K562 (cell line): Measurements from ENCODE around the gene ZNF12. TPM values are rescaled to one million over a fixed set of nuclear protein-coding genes. Genes with fewer than 3 reads are reported as not detected.

Experiments
- EHMT2 ChIP-seq: fragments of 450-650 bp; IDR thresholded peaks from 2 replicates; pipeline ENCODE4 v1.6.1; 2018; ENCODE audit warnings: antibody characterized with exemption
- FOXA3 ChIP-seq, 2 experiments: fragments of 450-650 bp in 1 of 2; sonication (generic) in 1 of 2; formaldehyde crosslinking; IDR thresholded peaks in 1 of 2; conservative IDR thresholded peaks in 1 of 2; 2 replicates each; pipeline versions ENCODE4 v1.4.0 to v1.8.0; 2020 to 2022; ENCODE audit warnings: mild to moderate bottlenecking in 2 of 2, missing genetic modification reagents in 1 of 2
- FUS ChIP-seq: fragments of 200-400 bp; formaldehyde crosslinking; optimal IDR thresholded peaks from 2 replicates; pipeline ENCODE3; 2017; ENCODE audit warnings: low read depth, low read length
- HNRNPH1 ChIP-seq: fragments of 200-400 bp; formaldehyde crosslinking; optimal IDR thresholded peaks from 2 replicates; pipeline ENCODE3; 2017; ENCODE audit warnings: low read depth, mild to moderate bottlenecking, low read length, moderate library complexity
- MBD2 ChIP-seq: sonication (generic); IDR thresholded peaks from 2 replicates; pipeline ENCODE4 v1.6.1; 2016; ENCODE audit warnings: low read depth, borderline replicate concordance
- MCM5 ChIP-seq: fragments of 450-650 bp; IDR thresholded peaks from 2 replicates; pipeline ENCODE4 v1.6.1; 2016; ENCODE audit warnings: low read depth
- NR2C2 ChIP-seq, 2 experiments: fragments of 200-800 bp in 1 of 2; sonication (Bioruptor generic) in 1 of 2; sonication (generic) in 1 of 2; formaldehyde crosslinking in 1 of 2; IDR thresholded peaks; 2 replicates each; pipeline versions ENCODE4 v1.6.1 to v1.8.0; 2016 to 2022; ENCODE audit warnings: mild to moderate bottlenecking in 1 of 2, missing compliant biosample characterization in 1 of 2, missing genetic modification characterization in 1 of 2, missing genetic modification reagents in 1 of 2
- PCBP1 ChIP-seq: fragments of 200-400 bp; formaldehyde crosslinking; IDR thresholded peaks from 2 replicates; pipeline ENCODE4 v1.6.1; 2018; ENCODE audit warnings: mild to moderate bottlenecking, low read depth, low read length; ENCODE audit not compliant: poor library complexity, severe bottlenecking
- PHF20 ChIP-seq: fragments of 450-650 bp; IDR thresholded peaks from 2 replicates; pipeline ENCODE4 v1.6.1; 2018; ENCODE audit not compliant: partially characterized antibody
- POLR2H ChIP-seq: IDR thresholded peaks from 2 replicates; pipeline ENCODE4 v1.6.1; 2016; ENCODE audit warnings: missing genetic modification characterization, low read depth, mild to moderate bottlenecking, control low read depth, missing compliant biosample characterization, moderate library complexity
- SMAD3 ChIP-seq: fragments of 450-650 bp; formaldehyde crosslinking; conservative IDR thresholded peaks from 2 replicates; pipeline ENCODE4 v1.4.0; 2020; ENCODE audit warnings: mild to moderate bottlenecking
- TRIM24 ChIP-seq, 2 experiments: fragments of 450-650 bp; IDR thresholded peaks; 2 replicates each; pipeline ENCODE4 v1.6.1; 2016
- U2AF2 ChIP-seq: fragments of 200-400 bp; formaldehyde crosslinking; optimal IDR thresholded peaks from 2 replicates; pipeline ENCODE3; 2017; ENCODE audit warnings: low read depth, mild to moderate bottlenecking, low read length
- ZBTB1 ChIP-seq: sonication (generic); formaldehyde crosslinking; IDR thresholded peaks from 2 replicates; pipeline ENCODE4 v1.8.1; 2023; ENCODE audit warnings: missing genetic modification reagents, low read depth, mild to moderate bottlenecking, borderline replicate concordance
- ZNF121 ChIP-seq: sonication (generic); formaldehyde crosslinking; conservative IDR thresholded peaks from 2 replicates; pipeline ENCODE4 v1.8.0; 2022; ENCODE audit warnings: missing genetic modification reagents
- ZNF184 ChIP-seq: sonication (generic); formaldehyde crosslinking; IDR thresholded peaks from 2 replicates; pipeline ENCODE4 v1.5.0; 2020; ENCODE audit warnings: missing genetic modification reagents
- ZNF197 ChIP-seq: fragments of 200-800 bp; sonication (Bioruptor generic); IDR thresholded peaks from 2 replicates; pipeline ENCODE4 v1.6.1; 2016; ENCODE audit warnings: low read depth, missing genetic modification characterization, missing compliant biosample characterization
- ZNF561 ChIP-seq: fragments of 450-650 bp; formaldehyde crosslinking; conservative IDR thresholded peaks from 2 replicates; pipeline ENCODE4 v1.4.0; 2020; ENCODE audit warnings: mild to moderate bottlenecking, moderate library complexity
- ZNF699 ChIP-seq: fragments of 250-450 bp; sonication (Bioruptor Pico); IDR thresholded peaks from 2 replicates; pipeline ENCODE4 v1.8.0; 2021; ENCODE audit warnings: mild to moderate bottlenecking, moderate library complexity; ENCODE audit not compliant: insufficient replicate concordance
- ZNF79 ChIP-seq: fragments of 250-450 bp; sonication (Bioruptor Pico); IDR thresholded peaks from 2 replicates; pipeline ENCODE4 v1.4.0; 2020; ENCODE audit warnings: low read depth, mild to moderate bottlenecking, moderate library complexity
- polyA plus RNA-seq, 8 experiments: library from polyadenylated mRNA; depleted of rRNA in 4 of 8; stranded (reverse) in 5 of 8; unstranded in 3 of 8; fragments of >200 nt; fragmentation: Nextera tagmentation in 2 of 8; fragmentation: Illumina TruSeq in 1 of 8; extraction: Ambion mirVana in 2 of 8; extraction: Trizol in 1 of 8; gene quantifications; 2 replicates each; pipeline versions ENCODE4 v1.2.1 to v1.2.3, GENCODE V29; 2011 to 2014; ENCODE audit warnings: inconsistent platforms in 1 of 8, missing spikeins in 1 of 8
- total RNA-seq, 7 experiments: library from RNA; depleted of rRNA in 6 of 7; stranded (reverse); fragments of >200 nt in 6 of 7; fragmentation: Illumina TruSeq in 2 of 7; extraction: Trizol in 2 of 7; gene quantifications; 2 replicates each; pipeline versions ENCODE4 v1.2.1 to v1.2.3, GENCODE V29; 2011 to 2021; ENCODE audit warnings: low replicate concordance in 1 of 7
- TF ChIP-seq, protein P1 (sequence below), 3 experiments: fragments of 200-800 bp in 1 of 3; fragments of 250-450 bp in 1 of 3; fragments of 450-650 bp in 1 of 3; sonication (Bioruptor Pico) in 1 of 3; sonication (Bioruptor generic) in 1 of 3; formaldehyde crosslinking in 1 of 3; IDR thresholded peaks; 2 replicates each; pipeline versions ENCODE4 v1.6.1 to v1.8.0; 2016 to 2022; ENCODE audit warnings: mild to moderate bottlenecking in 2 of 3, missing genetic modification characterization in 2 of 3, missing compliant biosample characterization in 1 of 3, moderate library complexity in 1 of 3
- TF ChIP-seq, protein P2 (sequence below): fragments of 450-650 bp; IDR thresholded peaks from 2 replicates; pipeline ENCODE4 v1.6.1; 2016; ENCODE audit warnings: low read depth, mild to moderate bottlenecking, moderate library complexity
- TF ChIP-seq, protein P3 (sequence below): fragments of 200-800 bp; sonication (Bioruptor generic); IDR thresholded peaks from 2 replicates; pipeline ENCODE4 v1.6.1; 2017; ENCODE audit warnings: missing genetic modification characterization, missing compliant biosample characterization

Gene ZNF12
- total and polyA plus RNA-seq, 9 of the 15 experiments (the other 6 are each of a cell fraction or from before 2014, with no cell fraction given), result 5.8 to 32.3 (median 18.9) TPM

DNA sequence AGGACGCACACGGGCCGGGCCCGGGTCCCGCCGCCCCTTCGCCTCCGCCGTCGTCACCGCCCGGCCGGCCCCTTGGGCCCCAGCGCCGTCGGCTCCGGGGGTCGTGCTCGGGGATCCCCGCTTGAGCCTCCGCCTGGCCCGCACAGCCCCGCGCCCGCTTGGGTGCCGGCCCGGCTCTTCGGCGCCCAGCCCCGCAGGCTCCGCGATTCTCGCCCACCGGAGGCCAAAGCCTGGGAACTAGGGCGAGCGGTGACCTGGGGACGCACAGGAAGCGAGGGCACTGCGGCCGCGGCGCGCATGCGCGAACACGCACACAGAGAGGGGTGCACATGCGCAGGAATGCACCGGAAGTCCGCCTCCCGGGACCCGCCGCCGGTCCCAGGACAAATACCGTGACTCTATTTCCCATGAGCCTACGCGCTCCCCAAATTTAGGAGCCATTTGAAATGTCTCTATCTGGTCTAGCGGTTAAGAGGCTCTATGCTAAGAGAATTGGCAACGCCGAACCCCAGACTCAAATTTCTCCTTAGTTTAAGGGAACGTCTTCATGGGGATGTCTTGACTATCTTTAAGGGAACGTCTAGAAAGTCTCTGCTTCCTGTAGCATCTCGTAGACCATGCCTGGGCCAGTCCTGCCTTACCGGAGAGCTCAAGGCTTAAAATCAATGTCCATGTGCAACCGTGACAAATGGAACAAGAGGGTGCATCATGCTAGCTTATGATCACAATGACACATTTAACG is at the start of gene ZNF12 (continued):
- TF ChIP-seq, protein P1, sequence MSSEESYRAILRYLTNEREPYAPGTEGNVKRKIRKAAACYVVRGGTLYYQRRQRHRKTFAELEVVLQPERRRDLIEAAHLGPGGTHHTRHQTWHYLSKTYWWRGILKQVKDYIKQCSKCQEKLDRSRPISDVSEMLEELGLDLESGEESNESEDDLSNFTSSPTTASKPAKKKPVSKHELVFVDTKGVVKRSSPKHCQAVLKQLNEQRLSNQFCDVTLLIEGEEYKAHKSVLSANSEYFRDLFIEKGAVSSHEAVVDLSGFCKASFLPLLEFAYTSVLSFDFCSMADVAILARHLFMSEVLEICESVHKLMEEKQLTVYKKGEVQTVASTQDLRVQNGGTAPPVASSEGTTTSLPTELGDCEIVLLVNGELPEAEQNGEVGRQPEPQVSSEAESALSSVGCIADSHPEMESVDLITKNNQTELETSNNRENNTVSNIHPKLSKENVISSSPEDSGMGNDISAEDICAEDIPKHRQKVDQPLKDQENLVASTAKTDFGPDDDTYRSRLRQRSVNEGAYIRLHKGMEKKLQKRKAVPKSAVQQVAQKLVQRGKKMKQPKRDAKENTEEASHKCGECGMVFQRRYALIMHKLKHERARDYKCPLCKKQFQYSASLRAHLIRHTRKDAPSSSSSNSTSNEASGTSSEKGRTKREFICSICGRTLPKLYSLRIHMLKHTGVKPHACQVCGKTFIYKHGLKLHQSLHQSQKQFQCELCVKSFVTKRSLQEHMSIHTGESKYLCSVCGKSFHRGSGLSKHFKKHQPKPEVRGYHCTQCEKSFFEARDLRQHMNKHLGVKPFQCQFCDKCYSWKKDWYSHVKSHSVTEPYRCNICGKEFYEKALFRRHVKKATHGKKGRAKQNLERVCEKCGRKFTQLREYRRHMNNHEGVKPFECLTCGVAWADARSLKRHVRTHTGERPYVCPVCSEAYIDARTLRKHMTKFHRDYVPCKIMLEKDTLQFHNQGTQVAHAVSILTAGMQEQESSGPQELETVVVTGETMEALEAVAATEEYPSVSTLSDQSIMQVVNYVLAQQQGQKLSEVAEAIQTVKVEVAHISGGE (CRISPR knock-in tag; IDR thresholded peaks at IDR 0.05), result peak; percentile 74 to 95 (median 83); a peak in 5 of 6 replicates
- TF ChIP-seq HNRNPH1 (no peak), ZNF197 (CRISPR knock-in tag) (no peak), MCM5 (no peak), SMAD3 (no peak), ZNF79 (no peak), ZNF184 (no peak), MBD2 (no peak), ZBTB1 (no peak), POLR2H (tag) (no peak), TRIM24 (IDR thresholded peaks at IDR 0.05) (no peak), U2AF2 (no peak), FUS (no peak), PHF20 (peak; percentile 68), PCBP1 (no peak), FOXA3 (CRISPR knock-in tag; conservative IDR thresholded peaks at IDR 0.05 in 1 of 2, IDR thresholded peaks at IDR 0.05 in 1 of 2) (no peak), NR2C2 (CRISPR knock-in tag; IDR thresholded peaks at IDR 0.05) (no peak; the same call in 1 of the 2 replicates), NR2C2 (tag; IDR thresholded peaks at IDR 0.05) (peak; percentile 94), ZNF121 (CRISPR knock-in tag) (no peak), ZNF561 (CRISPR knock-in tag) (no peak), EHMT2 (peak; percentile 93), ZNF699 (CRISPR knock-in tag) (no peak)
- TF ChIP-seq, protein P2, sequence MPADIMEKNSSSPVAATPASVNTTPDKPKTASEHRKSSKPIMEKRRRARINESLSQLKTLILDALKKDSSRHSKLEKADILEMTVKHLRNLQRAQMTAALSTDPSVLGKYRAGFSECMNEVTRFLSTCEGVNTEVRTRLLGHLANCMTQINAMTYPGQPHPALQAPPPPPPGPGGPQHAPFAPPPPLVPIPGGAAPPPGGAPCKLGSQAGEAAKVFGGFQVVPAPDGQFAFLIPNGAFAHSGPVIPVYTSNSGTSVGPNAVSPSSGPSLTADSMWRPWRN, result no peak
- TF ChIP-seq, protein P3, sequence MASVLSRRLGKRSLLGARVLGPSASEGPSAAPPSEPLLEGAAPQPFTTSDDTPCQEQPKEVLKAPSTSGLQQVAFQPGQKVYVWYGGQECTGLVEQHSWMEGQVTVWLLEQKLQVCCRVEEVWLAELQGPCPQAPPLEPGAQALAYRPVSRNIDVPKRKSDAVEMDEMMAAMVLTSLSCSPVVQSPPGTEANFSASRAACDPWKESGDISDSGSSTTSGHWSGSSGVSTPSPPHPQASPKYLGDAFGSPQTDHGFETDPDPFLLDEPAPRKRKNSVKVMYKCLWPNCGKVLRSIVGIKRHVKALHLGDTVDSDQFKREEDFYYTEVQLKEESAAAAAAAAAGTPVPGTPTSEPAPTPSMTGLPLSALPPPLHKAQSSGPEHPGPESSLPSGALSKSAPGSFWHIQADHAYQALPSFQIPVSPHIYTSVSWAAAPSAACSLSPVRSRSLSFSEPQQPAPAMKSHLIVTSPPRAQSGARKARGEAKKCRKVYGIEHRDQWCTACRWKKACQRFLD (CRISPR knock-in tag), result peak; percentile 48; the same call in 1 of the 2 replicates
